Activated naive CD4-positive, alpha-beta T cell treated with Interleukin-2 at 50 U/mL for 16 hours (primary cell): ENCODE measurements around the gene NHLH2.

ENCODE experiments used
- DNase-seq: peaks from one replicate; pipeline ENCODE4 v3.0.0-alpha.2; 2020

The NHLH2 gene

GRCh38 chr1:115840605-115841460 is at the start of gene NHLH2:
Gene NHLH2 (minus strand): TSS chr1:115841126. CDS start chr1:115838372, 2,754 bp downstream.
- no peak for DNase-seq

- no peak for DNase-seq
Observed at GRCh38 chr1:115890580-115890979, 49.7 kb upstream of the NHLH2 start.

GRCh38 chr1:115888976-115889375 is 48.0 kb upstream of the NHLH2 start:
- no peak for DNase-seq

- no peak for DNase-seq
Observed at GRCh38 chr1:115882913-115883902, 42.3 kb upstream of the NHLH2 start.

GRCh38 chr1:115880981-115881672 is 40.2 kb upstream of the NHLH2 start:
- no peak for DNase-seq

- no peak for DNase-seq
Observed at GRCh38 chr1:115879977-115880376, 39.1 kb upstream of the NHLH2 start.

- no peak for DNase-seq
Observed at GRCh38 chr1:115877511-115877910, 36.6 kb upstream of the NHLH2 start.

GRCh38 chr1:115874904-115875303 is 34.0 kb upstream of the NHLH2 start:
- DNase-seq = no peak

GRCh38 chr1:115874497-115874896 is 33.6 kb upstream of the NHLH2 start:
- DNase-seq = no peak

- DNase-seq = no peak
Observed at GRCh38 chr1:115873184-115873583, 32.3 kb upstream of the NHLH2 start.

- DNase-seq = no peak
Observed at GRCh38 chr1:115869064-115869463, 28.1 kb upstream of the NHLH2 start.

GRCh38 chr1:115867216-115867615 is 26.3 kb upstream of the NHLH2 start:
- DNase-seq = no peak

- DNase-seq = no peak
Observed at GRCh38 chr1:115865704-115866380, 24.9 kb upstream of the NHLH2 start.

GRCh38 chr1:115862403-115862802 is 21.5 kb upstream of the NHLH2 start:
- DNase-seq = no peak

- no peak for DNase-seq
Observed at GRCh38 chr1:115854005-115854404, 13.1 kb upstream of the NHLH2 start.

GRCh38 chr1:115850937-115851336 is 10.0 kb upstream of the NHLH2 start:
- no peak for DNase-seq

- no peak for DNase-seq
Observed at GRCh38 chr1:115847787-115848186, 6.9 kb upstream of the NHLH2 start.

GRCh38 chr1:115842948-115843347 is 2.0 kb upstream of the NHLH2 start:
- DNase-seq = no peak

- no peak for DNase-seq
Observed at GRCh38 chr1:115839679-115840237, 1.2 kb downstream of the NHLH2 start.

- DNase-seq = no peak
Observed at GRCh38 chr1:115839029-115839678, 1.8 kb downstream of the NHLH2 start.

- no peak for DNase-seq
Observed at GRCh38 chr1:115838431-115839028, 2.4 kb downstream of the NHLH2 start.
